Stimulated activated CD8-positive, alpha-beta memory T cell treated with anti-CD3 and anti-CD28 coated beads, Interleukin-15, amount 100 ng/mL, for 48 hours (primary cell): ENCODE measurements around the gene NCF2.

Source experiments
- DNase-seq, 2 donors: peaks; one replicate each; pipeline ENCODE4 v3.0.0-alpha.2; 2020; ENCODE audit warnings: low read depth in 2 of 2

Gene NCF2

GRCh38 chr1:183585038-183585437 lies 5.2 kb downstream of the NCF2 start:
- DNase-seq = no peak

GRCh38 chr1:183584147-183584546 lies 6.1 kb downstream of the NCF2 start:
- DNase-seq = no peak

- no peak for DNase-seq
These were observed 6.8 kb downstream of the NCF2 start for GRCh38 chr1:183583466-183583865.

GRCh38 chr1:183582021-183582713 lies 8.1 kb downstream of the NCF2 start:
- DNase-seq = no peak

GRCh38 chr1:183580281-183580682 lies 10.0 kb downstream of the NCF2 start:
- DNase-seq = no peak

- DNase-seq = no peak
These were observed 11.4 kb downstream of the NCF2 start for GRCh38 chr1:183578856-183579255.

- no peak for DNase-seq
These were observed 12.3 kb downstream of the NCF2 start for GRCh38 chr1:183577897-183578465.

- no peak for DNase-seq
These were observed 13.7 kb downstream of the NCF2 start for GRCh38 chr1:183576537-183576936.

GRCh38 chr1:183575606-183576005 lies 14.7 kb downstream of the NCF2 start:
- DNase-seq = no peak

- DNase-seq = no peak
These were observed 17.5 kb downstream of the NCF2 start for GRCh38 chr1:183572721-183573120.

GRCh38 chr1:183571678-183572268 lies 18.5 kb downstream of the NCF2 start:
- no peak for DNase-seq

GRCh38 chr1:183570451-183570850 lies 19.8 kb downstream of the NCF2 start:
- no peak for DNase-seq

GRCh38 chr1:183569801-183570200 lies 20.5 kb downstream of the NCF2 start:
- DNase-seq = no peak

GRCh38 chr1:183569141-183569540 lies 21.1 kb downstream of the NCF2 start:
- DNase-seq = no peak

- no peak for DNase-seq
These were observed 21.9 kb downstream of the NCF2 start for GRCh38 chr1:183568176-183569021.

GRCh38 chr1:183567584-183567983 lies 22.7 kb downstream of the NCF2 start:
- DNase-seq = no peak

GRCh38 chr1:183566026-183566425 lies 24.2 kb downstream of the NCF2 start:
- DNase-seq = no peak

GRCh38 chr1:183565261-183565660 lies 25.0 kb downstream of the NCF2 start:
- no peak for DNase-seq

- no peak for DNase-seq
These were observed 27.6 kb downstream of the NCF2 start for GRCh38 chr1:183562701-183563100.

GRCh38 chr1:183559061-183559460 lies 31.2 kb downstream of the NCF2 start:
- no peak for DNase-seq

- no peak for DNase-seq
These were observed 35.7 kb downstream of the NCF2 start for GRCh38 chr1:183554577-183554976.

- DNase-seq = no peak
These were observed 36.5 kb downstream of the NCF2 start for GRCh38 chr1:183553764-183554163.
